Activated naive CD4-positive, alpha-beta T cell treated with anti-CD3 and anti-CD28 coated beads for 36 hours (primary cell): Measurements from ENCODE around the gene NEUROG2. TPM values are rescaled to one million over a fixed set of nuclear protein-coding genes. Genes with fewer than 3 reads are reported as not detected.
"Not testable (repeated sequence)": the region's sequence is repeated elsewhere in the genome, so short reads cannot be mapped to it uniquely, and the experiment has no call there.

Source experiments
- CTCF ChIA-PET: fragments of 350-600 bp; sonication (Branson Sonifier 250); formaldehyde crosslinking; loops from one replicate; lab custom pipeline; 2021; ENCODE audit warnings: antibody characterized with exemption; lab: Charles Lee
- DNase-seq: peaks from one replicate; pipeline ENCODE4 v3.0.0-alpha.2; 2020
- H3K27ac Mint-ChIP-seq: one replicate; pipeline ENCODE4 v1.8.0; 2021; ENCODE audit warnings: mild to moderate bottlenecking, mixed read lengths
- H3K27me3 Mint-ChIP-seq: one replicate; pipeline ENCODE4 v1.8.0; 2021; ENCODE audit warnings: low read depth, mixed read lengths
- H3K36me3 Mint-ChIP-seq: one replicate; pipeline ENCODE4 v1.8.0; 2021; ENCODE audit warnings: low read depth, mixed read lengths
- H3K4me1 Mint-ChIP-seq: one replicate; pipeline ENCODE4 v1.8.0; 2021; ENCODE audit warnings: low read depth, mixed read lengths
- H3K4me3 Mint-ChIP-seq: one replicate; pipeline ENCODE4 v1.8.0; 2021; ENCODE audit warnings: mild to moderate bottlenecking, moderate library complexity, mixed read lengths
- H3K9me3 Mint-ChIP-seq: one replicate; pipeline ENCODE4 v1.8.0; 2021; ENCODE audit warnings: mixed read lengths
- intact Hi-C: fragments of 100-400 bp; cut with micrococcal nuclease; formaldehyde crosslinking; loops from one replicate; pipeline ENCODE4 v1.15.1; 2023
- total RNA-seq, 2 experiments: library from RNA; stranded (reverse); gene quantifications; one replicate each; pipeline ENCODE4 v1.2.3, GENCODE V29; 2021

NEUROG2 gene
- total RNA-seq, 2 experiments from 2014 or later: 0.14 TPM; not detected in 1

DNA sequence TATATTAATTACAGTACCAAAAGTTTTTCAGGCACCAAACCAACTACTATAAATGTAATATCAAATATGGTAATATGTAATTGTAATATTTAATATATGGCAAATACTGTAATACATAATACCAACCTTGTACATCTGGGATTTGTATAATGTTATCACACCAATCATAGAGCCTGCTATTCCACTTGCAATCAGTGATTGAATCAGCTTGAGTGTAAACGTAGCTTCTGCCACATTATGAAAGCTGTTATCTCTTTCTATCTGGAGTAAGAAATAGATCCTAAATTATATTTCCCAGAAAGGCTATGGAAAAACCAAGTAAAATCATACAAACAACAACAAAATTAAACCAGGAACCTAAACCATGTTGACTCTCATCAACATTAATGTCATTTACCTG lies 24.7 kb upstream of the NEUROG2 start:
- Mint-ChIP-seq H3K27ac (no peak overlapping the region), H3K9me3 (no peaks in the 10 kb centered on the region), H3K4me3 (no peak overlapping the region), H3K27me3 (no peaks in the 10 kb centered on the region), H3K4me1 (no peaks in the 10 kb centered on the region), H3K36me3 (peaks cover 10% of the 10 kb centered on the region)
- no peak for DNase-seq
- intact Hi-C loops: no loop called here
- CTCF ChIA-PET: interaction anchor here (0.9 kb wide), 1 partner anchor 16 kb away, joined by 3 read pairs; no protein-coding TSS in a partner anchor

DNA sequence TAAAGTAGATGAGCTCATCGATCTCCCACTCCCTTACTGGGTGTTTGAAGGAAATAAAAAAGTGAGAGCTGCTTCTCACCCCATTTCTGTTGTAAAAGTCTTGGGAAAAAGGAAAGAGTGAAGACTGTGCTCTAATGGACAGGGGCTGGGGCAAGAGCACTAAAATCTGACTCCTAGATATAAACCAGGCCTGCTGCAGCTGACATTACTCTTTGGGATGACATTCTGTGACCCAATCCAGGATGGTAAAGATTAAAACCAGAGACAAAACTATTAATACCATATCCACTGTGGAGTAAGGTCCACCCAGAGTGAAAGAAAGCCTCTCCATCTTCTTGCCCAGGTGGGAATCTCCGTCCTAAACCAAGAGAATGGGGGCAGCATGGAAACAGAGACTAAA lies 20.1 kb upstream of the NEUROG2 start:
- H3K9me3 Mint-ChIP-seq: no peaks in the 10 kb centered on the region
- no peak overlapping the region for H3K4me3 Mint-ChIP-seq
- peaks cover 4% of the 10 kb centered on the region for H3K27me3 Mint-ChIP-seq
- H3K36me3 Mint-ChIP-seq: peaks cover 5% of the 10 kb centered on the region
- intact Hi-C loops: loop anchor here (5.0 kb wide), 1 partner anchor 226 kb away; no protein-coding TSS in a partner anchor
- no peak for DNase-seq
- no peaks in the 10 kb centered on the region for H3K4me1 Mint-ChIP-seq
- H3K27ac Mint-ChIP-seq: no peak overlapping the region
- CTCF ChIA-PET: interaction anchor here (0.6 to 1.1 kb wide), 2 partner anchors 13 to 437 kb away, joined by 3 read pairs; no protein-coding TSS in a partner anchor

DNA sequence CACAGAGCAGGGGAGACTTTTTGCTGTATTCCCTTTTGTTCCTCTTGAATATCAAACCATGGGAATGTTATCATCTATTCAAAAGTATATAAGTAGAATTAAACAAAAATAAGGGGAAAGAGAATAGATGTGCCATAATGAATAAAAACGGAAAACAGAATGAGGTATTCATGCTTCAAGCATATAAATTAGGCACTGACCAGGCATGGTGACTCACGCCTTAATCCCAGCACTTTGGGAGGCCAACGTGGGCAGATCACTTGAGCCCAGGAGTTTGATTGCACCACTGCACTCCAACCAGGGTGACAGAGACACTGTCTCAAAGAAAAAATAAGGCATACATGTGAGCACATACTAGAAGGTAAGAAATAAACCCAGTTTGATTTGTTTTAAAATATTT lies 16.3 kb upstream of the NEUROG2 start:
- Mint-ChIP-seq H3K9me3 (no peaks in the 10 kb centered on the region), H3K27ac (no peak overlapping the region), H3K4me3 (no peak overlapping the region), H3K36me3 (no peaks in the 10 kb centered on the region), H3K4me1 (no peaks in the 10 kb centered on the region), H3K27me3 (peaks cover 20% of the 10 kb centered on the region)
- no peak for DNase-seq
- CTCF ChIA-PET: interaction anchor here (1.2 to 1.8 kb wide), 2 partner anchors 8 to 233 kb away, joined by 3 to 6 read pairs; no protein-coding TSS in a partner anchor
- intact Hi-C loops: no loop called here

DNA sequence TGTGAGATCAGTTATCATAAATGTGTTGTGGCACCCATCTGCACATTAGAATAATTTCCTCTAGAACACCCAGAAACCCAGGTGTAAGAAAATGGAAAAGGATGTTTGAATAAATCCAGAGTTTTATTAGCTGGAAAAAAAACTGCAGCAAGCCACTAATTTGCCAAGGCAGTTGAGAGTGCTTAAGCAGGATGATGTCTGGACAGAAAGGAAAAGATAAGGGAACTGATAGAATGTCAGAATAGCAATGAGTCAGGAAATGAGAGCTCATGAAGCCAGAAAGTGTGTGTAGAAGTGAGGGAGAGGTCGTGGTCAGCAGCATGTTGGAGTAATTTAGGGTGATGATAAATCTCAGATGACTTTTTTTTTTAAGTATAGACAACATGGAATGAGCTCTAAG lies 15.2 kb upstream of the NEUROG2 start:
- no peak for DNase-seq
- intact Hi-C loops: no loop called here
- Mint-ChIP-seq H3K36me3 (no peaks in the 10 kb centered on the region), H3K27me3 (peaks cover 20% of the 10 kb centered on the region), H3K4me3 (no peak overlapping the region), H3K27ac (no peak overlapping the region), H3K9me3 (no peaks in the 10 kb centered on the region), H3K4me1 (no peaks in the 10 kb centered on the region)
- CTCF ChIA-PET: interaction anchor here (0.6 to 1.2 kb wide), 4 partner anchors 9 to 433 kb away, joined by 3 to 5 read pairs (median 4); no protein-coding TSS in a partner anchor

DNA sequence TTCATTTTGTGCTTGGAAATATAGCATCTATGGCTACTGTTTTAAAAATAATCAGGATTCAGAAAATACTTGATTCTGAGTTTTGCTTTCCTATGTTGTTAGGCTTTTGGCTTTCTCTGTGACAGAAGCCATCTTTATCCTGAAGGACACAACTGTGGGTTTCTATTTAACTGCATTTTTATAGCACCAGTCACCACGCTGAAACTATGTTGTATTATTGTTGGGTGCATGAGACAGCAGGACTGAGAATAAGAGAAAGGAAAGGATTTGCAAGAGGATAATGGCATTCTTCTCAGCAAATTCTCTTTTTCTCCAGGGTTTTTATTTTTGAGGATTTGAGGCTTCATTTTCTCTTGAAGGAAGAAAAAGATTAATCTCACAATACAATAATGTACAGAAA lies 10.1 kb upstream of the NEUROG2 start:
- intact Hi-C loops: no loop called here
- Mint-ChIP-seq H3K36me3 (no peaks in the 10 kb centered on the region), H3K27me3 (peaks cover 41% of the 10 kb centered on the region), H3K4me3 (no peak overlapping the region), H3K4me1 (peaks cover 19% of the 10 kb centered on the region), H3K27ac (no peak overlapping the region), H3K9me3 (no peaks in the 10 kb centered on the region)
- CTCF ChIA-PET: interaction anchor here (1.0 to 3.0 kb wide), 4 partner anchors 9 to 426 kb away, joined by 4 to 19 read pairs (median 10); no protein-coding TSS in a partner anchor
- DNase-seq: no peak

DNA sequence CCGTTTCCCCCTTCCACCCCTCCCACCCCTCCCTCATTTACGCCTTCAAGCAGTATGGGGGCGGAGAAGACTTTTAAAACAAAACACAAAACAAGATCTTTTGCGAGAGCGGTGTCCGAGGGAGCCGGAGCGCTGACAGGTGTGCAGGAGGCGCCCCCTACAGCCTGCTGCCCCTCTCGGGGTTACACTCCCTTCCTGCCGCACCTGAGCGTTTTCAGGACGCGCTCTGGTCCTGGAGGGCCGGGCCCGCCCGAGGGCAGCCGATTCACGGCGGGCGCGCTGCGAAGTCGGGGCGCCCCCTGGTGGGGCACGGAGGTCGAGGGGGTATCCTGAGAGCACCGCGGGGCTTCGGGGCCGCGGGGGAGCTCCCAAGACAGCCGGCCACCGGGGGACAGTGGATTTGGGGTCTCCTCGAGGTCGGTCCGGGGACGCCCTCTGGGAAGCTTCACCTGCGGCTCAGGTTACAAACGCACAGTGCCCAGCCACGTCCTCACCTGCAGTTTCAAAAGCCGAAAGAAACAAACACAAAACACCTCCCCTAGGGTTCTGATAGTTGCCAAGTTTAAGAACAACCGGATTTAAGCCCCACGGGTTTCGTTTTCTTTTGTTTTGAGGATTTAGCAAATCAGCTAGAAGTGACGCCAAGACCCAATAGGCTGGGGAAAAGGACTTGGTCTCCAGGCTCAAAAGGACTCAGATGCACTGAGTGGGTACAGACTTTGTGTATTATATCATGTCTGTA lies 8.0 kb upstream of the NEUROG2 start:
- peaks cover 45% of the 10 kb centered on the region for H3K27me3 Mint-ChIP-seq
- CTCF ChIA-PET: interaction anchor here (0.6 to 3.0 kb wide), 33 partner anchors 9 to 459 kb away, joined by 3 to 19 read pairs (median 4); no protein-coding TSS in a partner anchor
- peaks cover 2% of the 10 kb centered on the region for H3K36me3 Mint-ChIP-seq
- H3K9me3 Mint-ChIP-seq: no peaks in the 10 kb centered on the region
- H3K27ac Mint-ChIP-seq: no peak overlapping the region
- intact Hi-C loops: loop anchor here (1.0 to 5.0 kb wide), 12 partner anchors 9 to 449 kb away; partner anchors contain the start of genes AP1AR and TIFA
- peaks cover 31% of the 10 kb centered on the region for H3K4me1 Mint-ChIP-seq
- peak overlapping the region; percentile 75 for H3K4me3 Mint-ChIP-seq
- DNase-seq: peak; percentile 90

DNA sequence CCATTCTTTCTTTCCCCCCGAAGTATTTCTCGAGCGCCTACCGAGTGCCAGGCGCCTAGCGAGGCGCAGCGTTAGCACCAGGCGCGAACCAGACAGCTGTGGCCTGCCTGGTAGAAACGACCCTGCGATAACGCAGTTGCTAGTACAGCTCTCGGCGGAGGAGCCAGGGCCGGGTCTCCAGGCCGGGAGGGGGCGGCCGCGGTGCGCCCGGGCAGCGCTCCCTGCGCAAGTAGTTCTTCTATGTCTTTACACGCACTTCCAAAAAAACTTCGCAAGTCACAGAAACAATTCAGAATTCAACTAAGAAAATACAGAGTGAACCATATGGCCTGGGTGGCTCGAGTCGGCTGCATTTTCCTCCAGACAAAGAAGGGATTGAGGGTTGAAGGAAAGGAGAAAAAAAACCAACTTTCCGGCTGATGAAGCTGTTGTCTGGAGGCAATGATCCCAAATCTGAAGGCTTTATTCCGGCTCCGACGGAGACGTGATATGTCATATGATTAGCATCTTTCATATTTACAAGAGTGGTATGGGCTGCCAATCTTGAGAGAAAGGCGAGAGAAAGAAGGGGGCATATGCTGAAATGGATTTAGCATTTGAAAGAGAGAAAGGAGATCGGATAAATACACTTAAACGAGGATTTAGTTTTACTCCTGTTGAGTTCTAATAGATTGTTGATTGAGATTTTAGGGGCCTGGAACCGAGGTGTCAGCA lies 7.2 kb upstream of the NEUROG2 start:
- intact Hi-C loops: loop anchor here (1.0 to 5.0 kb wide), 12 partner anchors 8 to 448 kb away; partner anchors contain the start of genes AP1AR and TIFA
- H3K9me3 Mint-ChIP-seq: no peaks in the 10 kb centered on the region
- no peak overlapping the region for H3K27ac Mint-ChIP-seq
- DNase-seq: peak; percentile 59
- peaks cover 2% of the 10 kb centered on the region for H3K36me3 Mint-ChIP-seq
- CTCF ChIA-PET: interaction anchor here (0.7 to 3.0 kb wide), 18 partner anchors 10 to 449 kb away, joined by 3 to 19 read pairs (median 4); no protein-coding TSS in a partner anchor
- H3K4me3 Mint-ChIP-seq: peak overlapping the region; percentile 75
- peaks cover 52% of the 10 kb centered on the region for H3K27me3 Mint-ChIP-seq
- H3K4me1 Mint-ChIP-seq: peaks cover 32% of the 10 kb centered on the region

DNA sequence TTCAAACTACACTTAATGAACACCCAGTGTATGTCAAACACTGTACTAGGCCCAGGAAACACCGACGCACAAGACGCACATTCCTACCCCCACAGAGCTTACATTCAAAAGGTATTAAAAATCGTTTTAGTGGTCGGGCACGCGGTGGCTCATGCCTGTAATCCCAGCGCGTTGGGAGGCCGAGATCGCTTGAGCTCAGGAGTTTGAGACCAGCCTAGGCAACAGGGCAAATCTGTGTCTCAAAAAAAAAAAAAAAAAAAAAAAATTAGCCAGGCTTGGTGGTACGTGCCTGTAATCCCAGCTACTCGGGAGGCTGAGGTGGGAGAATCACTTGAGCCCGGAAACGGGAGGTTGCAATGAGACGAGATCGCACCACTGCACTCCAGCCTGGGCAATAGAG lies 6.5 kb upstream of the NEUROG2 start:
- Mint-ChIP-seq H3K4me3 (peak overlapping the region; percentile 75), H3K4me1 (peaks cover 39% of the 10 kb centered on the region), H3K27me3 (peaks cover 60% of the 10 kb centered on the region)
- not testable (repeated sequence) for H3K36me3 Mint-ChIP-seq, H3K27ac Mint-ChIP-seq, H3K9me3 Mint-ChIP-seq
- CTCF ChIA-PET: interaction anchor here (0.6 to 2.5 kb wide), 10 partner anchors 8 to 448 kb away, joined by 3 to 12 read pairs (median 4); no protein-coding TSS in a partner anchor
- DNase-seq: peak; percentile 5
- intact Hi-C loops: loop anchor here (5.0 kb wide), 1 partner anchor 240 kb away; no protein-coding TSS in a partner anchor

DNA sequence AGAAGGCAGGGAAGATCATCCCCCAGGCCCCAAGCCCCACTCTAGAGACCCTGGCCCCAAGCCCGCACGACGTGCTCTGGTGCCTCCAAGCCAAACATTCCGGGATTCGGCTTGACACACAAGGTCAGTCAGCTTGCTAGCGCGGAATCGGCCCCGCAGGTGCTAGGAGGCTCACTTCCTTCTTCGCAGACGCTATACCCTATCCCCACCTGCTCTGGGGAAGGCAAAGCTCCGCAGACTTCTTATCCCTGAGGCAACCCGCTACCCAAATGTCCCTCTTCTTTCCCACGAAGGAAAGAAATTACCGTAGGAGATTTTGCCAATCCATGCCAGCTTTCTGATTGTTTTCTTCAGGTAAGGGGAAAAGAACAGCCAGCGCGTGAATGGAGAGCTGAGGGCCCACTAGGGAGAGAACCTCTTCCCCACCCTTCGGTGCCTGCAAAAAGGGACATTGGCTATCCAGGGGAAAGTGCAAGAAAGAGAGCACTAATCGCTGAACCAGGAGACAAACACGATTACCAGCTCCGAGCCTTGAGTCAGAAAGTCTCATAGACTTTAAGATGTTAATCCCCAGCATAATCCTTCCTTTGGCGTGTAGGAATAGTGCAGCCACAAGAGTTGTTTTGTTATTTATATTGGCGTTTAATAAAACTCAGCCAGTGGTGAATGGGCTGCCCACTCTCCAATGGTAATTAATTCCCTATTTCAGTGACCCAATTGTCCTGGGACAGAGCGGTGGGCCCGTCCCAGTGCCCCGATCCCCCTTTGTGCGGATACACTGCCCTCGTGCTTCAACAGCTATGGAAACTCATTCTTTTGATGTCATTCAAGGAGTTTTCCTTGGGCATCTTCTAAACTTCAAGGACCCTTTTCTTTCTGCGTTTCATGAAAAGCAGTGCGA lies 5.4 kb upstream of the NEUROG2 start:
- Mint-ChIP-seq H3K36me3 (peaks cover 2% of the 10 kb centered on the region), H3K4me1 (peaks cover 47% of the 10 kb centered on the region), H3K27me3 (peaks cover 68% of the 10 kb centered on the region), H3K9me3 (no peaks in the 10 kb centered on the region), H3K4me3 (peak overlapping the region; percentile 17), H3K27ac (no peak overlapping the region)
- CTCF ChIA-PET: interaction anchor here (0.6 to 2.5 kb wide), 12 partner anchors 8 to 1167 kb away, joined by 3 to 12 read pairs (median 4); no protein-coding TSS in a partner anchor
- intact Hi-C loops: loop anchor here (5.0 kb wide), 1 partner anchor 241 kb away; no protein-coding TSS in a partner anchor
- DNase-seq: peak; percentile 15

DNA sequence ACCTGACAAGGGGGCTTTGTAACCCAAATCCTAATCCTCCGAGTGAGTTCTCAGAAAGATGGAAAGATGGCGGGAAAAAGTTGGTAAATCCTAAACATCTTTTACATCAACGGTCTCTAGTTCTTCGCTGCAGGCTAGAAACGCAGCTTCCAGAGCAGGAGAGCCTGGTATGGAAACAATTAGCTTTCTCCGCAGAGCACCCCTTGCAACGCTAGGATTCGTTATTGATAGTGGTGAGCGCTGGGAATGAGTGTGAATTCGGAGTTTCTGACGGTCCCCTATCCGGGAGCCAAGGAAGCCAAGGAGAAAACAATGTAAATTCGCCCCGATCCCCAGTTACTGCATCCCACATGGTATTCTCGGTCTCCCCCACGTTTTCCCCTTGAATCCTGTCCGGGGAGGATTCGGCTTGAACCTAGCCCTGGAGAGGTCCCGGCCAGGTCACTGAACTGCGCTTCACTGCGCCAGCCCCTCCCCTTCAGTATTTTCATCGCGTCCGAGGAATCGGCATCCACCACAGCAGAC lies 4.7 kb upstream of the NEUROG2 start:
- peak; percentile 5 for DNase-seq
- Mint-ChIP-seq H3K36me3 (peaks cover 2% of the 10 kb centered on the region), H3K27me3 (peaks cover 72% of the 10 kb centered on the region), H3K4me1 (peaks cover 48% of the 10 kb centered on the region), H3K9me3 (no peaks in the 10 kb centered on the region), H3K4me3 (peak overlapping the region; percentile 17), H3K27ac (no peak overlapping the region)
- CTCF ChIA-PET: interaction anchor here (0.9 to 1.7 kb wide), 5 partner anchors 7 to 422 kb away, joined by 3 to 6 read pairs (median 4); no protein-coding TSS in a partner anchor
- intact Hi-C loops: loop anchor here (5.0 kb wide), 1 partner anchor 242 kb away; no protein-coding TSS in a partner anchor
